Muscle of arm (tissue), 12 donors: Measurements from ENCODE around the gene GYG2. TPM values are rescaled to one million over a fixed set of nuclear protein-coding genes. Genes with fewer than 3 reads are reported as not detected.
"Not testable (repeated sequence)": the region's sequence is repeated elsewhere in the genome, so short reads cannot be mapped to it uniquely, and the experiment has no call there.

Source experiments
- DNase-seq: peaks from one replicate; pipeline ENCODE4 v3.0.0-alpha.2; 2013
- polyA plus RNA-seq, 12 donors: library from polyadenylated mRNA; unstranded; fragments of 120-200 nt; gene quantifications; one replicate each; pipeline ENCODE4 v1.2.1, GENCODE V29; 2013; ENCODE audit not compliant: insufficient read length in 12 of 12

Gene GYG2
- polyA plus RNA-seq, 12 donors: 1.2 to 4.9 (median 3.6) TPM; not detected in 1

DNA sequence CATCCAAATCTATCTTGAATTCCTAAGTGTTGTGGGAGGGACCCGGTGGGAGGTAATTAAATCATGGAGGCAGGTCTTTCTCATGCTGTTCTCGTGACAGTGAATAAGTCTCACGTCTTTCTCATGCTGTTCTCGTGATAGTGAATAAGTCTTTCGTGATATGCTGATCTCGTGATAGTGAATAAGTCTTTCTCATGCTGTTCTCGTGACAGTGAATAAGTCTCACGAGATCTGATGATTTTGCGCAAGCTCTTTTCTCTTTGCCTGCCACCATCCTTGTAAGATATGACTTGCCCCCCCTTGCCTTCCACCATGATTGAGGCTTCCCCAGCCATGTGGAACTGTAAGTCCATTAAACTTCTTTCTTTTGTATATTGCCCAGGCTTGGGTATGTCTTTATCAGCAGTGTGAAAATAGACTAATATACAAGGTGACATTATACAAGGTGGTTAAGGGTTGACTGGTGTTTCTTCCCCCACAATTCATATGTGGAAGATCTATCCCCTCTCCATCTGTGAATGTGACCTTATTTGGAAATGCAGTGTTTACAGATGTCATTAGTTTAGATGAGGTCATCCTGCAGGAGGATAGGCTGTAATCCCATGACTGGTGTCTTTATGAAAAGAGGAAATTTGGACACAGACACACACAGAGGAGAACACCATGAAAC lies 72.8 kb downstream of the GYG2 start:
- DNase-seq: no peak

DNA sequence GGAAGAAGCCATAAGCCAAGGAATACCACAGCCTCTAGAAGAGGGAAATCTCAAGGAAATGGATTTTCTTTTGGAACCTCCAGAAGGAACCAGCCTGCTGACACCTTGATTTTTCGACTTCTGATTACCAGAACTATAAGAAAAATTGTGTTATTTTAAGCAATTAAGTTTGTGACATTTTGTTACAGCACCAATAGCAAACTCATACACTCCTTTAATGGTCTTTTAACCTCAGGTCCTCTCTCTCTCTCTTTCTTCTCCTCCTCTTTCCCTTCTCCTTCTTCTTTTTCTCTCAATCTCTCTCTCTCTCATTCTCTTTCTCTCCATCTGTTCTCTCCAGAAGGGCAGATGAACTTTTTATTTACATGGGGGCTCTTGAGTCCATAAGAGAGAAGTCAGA lies 74.1 kb downstream of the GYG2 start:
- no peak for DNase-seq

DNA sequence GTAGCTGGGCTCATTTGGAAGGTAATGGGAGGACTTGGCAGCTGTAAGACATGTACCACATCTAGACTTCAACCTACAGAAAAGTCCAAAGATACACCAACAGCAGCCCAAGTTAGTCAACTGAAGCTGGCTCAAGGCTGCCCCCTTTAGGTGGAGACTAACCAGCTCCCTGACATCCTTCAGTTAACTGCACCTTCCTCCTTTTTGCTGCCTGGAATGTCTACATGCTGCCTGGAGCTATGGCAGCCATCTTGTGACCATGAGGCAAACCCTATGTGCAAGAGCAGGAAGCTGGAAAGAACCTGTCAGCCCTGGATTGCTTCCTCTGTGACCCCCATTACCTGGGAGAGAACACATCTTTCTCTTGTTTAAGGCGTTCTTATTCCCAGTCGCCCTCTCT lies 74.6 kb downstream of the GYG2 start:
- no peak for DNase-seq

DNA sequence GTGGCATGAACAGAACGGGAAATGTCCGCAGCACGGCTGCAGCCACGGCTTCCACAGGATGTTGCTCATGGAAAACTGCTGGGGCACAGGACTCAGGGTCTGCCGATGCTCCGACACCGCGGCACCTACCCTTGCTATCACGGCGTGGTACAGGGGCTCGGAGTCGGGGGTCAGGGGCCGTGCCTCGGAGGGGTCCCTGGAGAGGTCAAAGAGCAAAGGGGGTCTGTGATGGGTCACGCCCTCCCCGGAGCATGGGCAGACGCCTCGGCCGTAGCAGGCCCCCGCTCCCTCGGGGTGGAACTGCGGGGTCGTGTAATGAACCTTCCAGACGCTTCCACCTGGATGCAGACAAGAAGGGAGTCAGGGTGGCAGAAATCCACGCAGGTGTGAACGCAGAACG lies 78.6 kb downstream of the GYG2 start:
- DNase-seq: no peak

DNA sequence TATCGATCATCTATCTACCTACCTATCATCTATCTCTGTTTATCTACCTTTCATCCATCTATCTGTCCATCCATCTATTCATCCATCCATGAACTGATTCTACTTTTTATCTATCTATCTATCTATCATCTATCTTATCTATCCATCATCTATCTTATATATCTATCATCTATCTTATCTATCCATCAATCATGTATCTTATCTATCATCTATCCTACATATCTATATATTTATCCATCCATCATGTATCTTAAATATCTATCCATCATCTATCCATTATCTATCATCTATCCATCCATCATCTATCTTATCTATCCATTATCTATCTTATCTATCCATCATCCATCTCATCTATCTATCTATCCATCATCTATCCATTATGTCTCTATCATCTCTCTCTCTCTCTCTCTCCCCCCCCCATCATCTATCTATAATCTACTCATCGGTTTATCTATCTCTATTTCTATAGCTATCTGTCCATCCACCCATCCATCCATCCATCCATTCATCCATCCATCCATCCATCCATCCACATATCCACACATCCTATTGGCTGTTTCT lies 79.5 kb downstream of the GYG2 start:
- no peak for DNase-seq

DNA sequence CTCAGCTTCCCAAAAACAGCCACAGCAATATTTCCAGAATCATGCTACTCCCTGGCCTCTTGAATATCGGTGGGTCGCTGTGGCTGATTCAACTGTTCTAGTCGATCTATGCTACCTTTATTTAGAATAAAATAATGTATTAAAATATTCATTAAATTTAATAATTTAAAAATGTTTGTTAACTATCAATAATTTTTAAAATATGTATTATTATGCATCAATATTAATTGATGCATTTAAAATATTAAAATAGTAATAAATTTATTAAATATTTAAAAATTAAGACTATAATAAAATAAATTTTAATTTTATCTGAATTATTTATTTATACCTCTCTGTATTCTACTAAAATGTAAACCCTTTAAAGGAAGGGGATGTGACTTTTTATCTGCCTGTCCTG lies 81.4 kb downstream of the GYG2 start:
- no peak for DNase-seq

DNA sequence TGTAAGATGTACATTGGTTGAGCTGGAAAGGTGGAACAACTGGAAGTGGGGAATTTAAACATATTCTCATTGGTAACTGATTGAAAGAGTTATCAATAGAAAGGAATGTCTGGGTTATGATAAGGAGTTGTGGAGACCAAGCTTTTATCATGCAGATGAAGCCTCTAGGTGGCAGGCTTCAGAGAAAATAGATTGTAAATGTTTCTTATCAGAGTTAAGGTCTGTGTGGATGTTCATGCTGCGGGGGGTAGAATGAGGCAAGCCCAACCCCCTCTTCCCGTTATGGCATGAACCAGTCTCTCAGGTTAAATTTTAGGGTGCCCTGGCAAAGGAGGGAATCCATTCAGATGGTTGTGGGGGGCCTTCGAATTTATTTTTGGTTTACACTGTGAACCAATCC lies 84.4 kb downstream of the GYG2 start:
- no peak for DNase-seq

DNA sequence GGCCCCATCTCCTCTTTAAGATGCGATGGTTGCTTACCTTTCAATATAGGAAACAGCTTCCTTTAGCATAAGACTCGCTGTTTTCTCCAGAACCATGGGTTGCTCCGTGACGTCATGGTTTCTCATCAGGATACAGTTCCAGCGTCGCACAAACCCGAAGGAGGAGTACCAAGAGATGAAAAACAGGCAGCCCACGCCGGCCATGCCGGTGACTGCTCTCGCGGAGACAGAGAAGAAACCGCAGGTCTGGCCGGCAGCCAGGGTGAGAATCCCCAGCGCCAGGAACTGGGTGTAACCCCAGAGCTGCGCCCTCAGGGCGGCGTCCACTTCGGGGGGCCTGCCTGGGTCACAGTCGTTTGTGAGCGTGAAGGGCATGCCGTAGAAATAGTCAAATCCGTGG lies 89.0 kb downstream of the GYG2 start:
- no peak for DNase-seq

DNA sequence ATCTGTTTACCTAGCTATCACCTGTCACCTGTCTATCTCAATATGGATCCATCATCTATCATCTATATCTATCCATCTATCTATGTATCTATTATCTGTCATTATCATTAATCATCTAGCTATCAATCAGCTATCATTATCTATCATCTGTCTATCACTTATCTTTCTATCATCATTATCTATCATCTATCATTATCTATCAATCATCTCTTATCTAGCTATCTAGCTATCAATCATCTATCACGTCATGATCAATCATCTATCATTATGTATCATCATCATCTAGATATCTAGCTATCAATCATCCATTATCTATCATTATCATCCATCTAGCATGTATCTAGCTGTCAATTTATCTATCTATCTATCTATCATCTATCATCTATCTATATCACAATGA lies 92.5 kb downstream of the GYG2 start:
- DNase-seq: no peak

DNA sequence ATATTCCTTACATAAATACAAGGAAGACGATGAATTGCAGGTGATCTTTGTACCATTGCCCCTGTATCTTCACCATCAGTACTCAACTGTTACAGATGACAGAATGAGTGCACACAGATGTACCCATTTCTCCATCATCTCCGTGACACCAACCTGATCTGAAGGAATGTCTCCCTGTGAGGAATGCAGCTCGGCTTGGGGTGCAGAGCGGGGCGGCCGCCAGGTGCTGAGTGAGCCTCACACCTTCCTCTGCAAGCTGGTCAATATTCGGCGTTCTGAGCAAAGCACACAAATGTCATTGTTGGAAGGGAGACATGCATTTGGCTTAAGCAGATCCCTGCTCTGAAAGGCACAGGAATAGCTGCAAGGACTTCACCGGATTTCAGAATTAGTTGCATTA lies 93.0 kb downstream of the GYG2 start:
- no peak for DNase-seq

DNA sequence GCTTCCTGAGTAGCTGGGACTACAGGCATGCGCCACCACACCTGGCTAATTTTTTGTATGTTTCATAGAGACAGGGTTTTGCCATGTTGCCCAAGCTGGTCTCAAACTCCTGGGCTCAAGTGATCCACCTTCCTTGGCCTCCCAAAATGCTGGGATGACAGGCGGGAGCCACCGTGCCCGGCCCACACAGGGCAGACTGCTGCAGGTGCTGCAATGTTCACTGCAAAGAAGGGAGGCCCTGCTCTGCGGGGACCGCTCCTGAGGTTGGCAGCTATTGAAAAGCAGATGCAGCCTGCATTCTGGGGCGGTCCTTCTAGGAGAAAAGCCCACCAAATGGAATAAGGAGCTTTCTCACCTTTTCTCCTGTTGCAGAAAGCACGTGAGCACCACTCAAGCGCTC lies 95.4 kb downstream of the GYG2 start:
- DNase-seq: no peak

DNA sequence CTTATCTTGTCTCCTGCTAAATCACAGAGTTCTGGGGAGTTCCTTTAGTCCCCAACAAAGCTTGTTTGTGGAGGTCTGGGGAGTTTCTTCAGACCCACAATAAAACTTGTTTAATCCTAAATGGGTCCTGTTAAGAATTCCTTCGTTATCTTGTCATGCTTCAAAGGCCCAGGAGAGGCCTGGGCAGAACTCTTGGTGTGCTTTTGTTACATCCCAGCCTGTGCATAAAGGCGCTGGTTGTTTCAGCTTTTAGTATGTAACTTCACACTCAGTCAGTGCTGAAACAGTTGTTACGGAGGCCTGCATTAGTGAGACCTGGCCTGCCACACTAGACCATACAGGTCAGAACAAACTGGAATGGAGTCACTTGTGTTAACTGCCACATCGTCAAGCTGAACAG lies 97.5 kb downstream of the GYG2 start:
- not testable (repeated sequence) for DNase-seq

DNA sequence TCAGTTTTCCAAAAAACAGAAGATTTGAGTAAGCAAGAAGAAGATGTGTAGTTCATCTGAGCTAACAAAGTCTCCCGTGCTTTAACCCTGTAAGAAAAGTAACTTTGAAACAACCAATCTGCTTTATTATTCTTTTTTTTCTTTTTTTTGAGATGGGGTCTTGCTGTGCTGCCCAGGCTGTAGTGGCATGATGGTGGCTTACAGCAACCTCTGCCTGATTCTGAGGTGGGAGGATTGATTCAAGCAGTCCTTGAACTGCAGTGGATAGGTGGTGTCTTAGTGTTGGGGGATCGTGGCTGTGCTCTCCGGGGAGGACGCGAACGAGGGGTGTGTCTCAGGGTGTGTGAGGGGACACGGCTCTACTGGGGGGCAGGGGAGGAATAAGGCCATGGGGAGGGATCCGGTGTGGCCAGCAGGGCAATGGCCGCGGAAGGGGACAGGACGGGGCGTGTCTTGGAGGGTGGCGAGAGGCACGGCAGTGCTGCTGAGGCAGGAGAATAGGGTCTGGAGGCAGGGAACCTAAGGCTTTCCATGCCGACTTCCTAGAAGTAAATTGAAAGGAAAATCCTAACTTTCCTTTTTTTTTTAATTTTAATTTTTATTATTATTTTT lies 98.0 kb downstream of the GYG2 start:
- DNase-seq: no peak

DNA sequence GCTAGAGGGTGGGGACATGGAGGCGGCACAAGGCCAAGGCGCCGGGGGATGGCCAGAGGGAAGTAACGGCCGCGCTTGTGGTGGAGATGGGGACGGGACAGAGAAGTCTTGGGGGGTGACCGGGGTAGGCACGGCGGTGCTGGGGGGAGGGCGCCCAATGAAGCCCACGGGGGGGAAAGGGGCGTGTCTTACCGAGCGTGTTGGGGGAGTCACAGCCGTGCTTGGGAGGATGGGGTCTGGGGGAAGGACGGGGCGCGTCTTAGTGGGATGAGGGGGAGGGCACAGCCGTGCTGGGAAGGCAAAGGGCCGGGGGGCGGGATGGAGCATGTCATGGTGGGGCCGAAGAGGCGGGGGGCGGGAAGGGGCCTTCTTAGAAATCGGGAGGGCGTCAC lies 99.5 kb downstream of the GYG2 start:
- peak; percentile 56 for DNase-seq

DNA sequence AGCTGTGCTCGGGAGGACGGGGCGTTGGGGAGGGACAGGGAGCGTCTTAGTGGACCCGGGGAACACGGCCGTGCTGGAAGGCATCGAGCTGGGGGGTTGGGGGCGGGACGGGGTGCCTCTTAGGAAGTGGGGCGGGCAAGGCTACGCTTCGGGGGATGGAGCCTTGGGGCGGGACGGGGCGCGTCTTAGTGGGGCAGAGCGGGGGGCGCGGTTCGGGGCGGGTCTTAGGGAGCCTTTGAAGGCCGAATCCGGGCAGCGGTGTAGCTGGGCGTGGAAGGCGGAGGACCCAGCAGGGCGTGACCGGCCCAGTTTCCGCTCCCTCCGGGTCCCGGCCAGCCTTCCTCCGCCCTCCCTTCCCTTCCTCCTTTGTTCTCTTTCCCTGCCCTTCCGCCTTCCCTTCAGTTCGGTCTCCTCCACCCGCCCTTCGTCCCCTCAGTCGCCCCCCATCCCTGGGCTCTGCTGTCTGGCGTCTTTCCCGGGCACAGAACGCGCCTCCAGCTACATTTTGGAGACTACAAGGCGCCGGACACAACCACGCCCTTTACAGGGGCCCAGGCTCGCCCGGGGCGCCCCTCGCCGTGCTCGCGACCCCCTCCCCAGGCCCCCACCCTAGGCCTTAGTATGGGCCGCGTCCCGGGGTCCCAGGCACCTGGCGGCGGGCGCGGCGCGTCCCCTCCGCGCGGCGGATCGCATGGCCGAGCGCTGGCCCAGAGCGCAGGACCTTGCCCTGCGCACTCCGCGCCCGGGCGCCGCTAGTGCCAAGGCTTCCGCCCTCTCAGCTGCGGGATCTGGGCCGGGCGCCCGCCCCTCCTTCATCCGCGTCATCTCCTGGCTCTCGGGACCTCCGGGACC lies 100.1 kb downstream of the GYG2 start, which contains the start of gene ARSD:
TSS of gene ARSD (minus strand) at position 757 of the 852 bp plus-strand sequence. CDS start at position 693, 64 bp downstream.
- peak; percentile 81 for DNase-seq

DNA sequence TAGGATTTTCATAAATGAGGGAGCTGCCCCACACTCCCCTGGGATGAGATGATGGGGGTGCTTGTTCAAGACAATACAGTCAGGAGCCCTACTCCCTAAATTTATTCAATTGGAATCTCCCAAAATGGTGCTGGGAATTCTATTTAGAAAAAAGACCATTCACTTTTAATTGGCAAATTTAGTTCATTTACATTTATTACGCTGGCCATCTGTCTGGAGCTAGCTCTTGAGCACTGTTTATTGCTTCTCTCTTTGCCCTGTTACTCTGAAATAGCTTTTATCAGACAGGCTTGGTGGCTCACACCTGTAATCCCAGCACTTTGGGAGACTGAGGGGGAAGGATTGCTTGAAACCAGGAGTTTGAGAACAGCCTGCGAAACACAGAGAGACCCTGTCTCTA lies 102.4 kb downstream of the GYG2 start:
- no peak for DNase-seq

DNA sequence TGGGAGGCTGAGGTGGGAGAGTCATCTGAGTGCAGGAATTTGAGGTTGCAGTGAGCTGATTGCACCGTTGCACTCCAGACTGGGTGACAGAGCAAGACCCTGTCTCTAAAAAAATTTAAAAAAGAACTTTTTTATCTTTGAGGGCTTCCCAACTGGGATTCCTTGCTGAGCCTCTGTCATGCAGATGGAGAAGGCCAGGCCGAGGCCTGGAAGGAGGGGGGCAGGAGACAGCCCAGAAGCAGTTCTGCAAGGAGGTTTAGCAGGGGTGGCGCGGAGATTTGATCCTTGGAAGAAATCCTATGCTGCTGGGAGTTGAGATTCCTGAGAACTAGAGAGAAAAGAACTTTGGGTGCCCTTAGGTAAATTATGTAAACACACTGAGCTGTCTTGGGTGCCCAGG lies 102.9 kb downstream of the GYG2 start:
- no peak for DNase-seq

Other genes with a start within 250 kb of the GYG2 start
- gene CD99, start 137.6 kb upstream of the GYG2 start, polyA plus RNA-seq: 100 to 1,000 TPM in 11 of 12 donors, not detected in 1; 151 to 487 (median 265) TPM
- 1 to 10 TPM in 8 of 12 donors, under 1 TPM in 2, not detected in 2; 0.20 to 4.6 (median 1.6) TPM for gene XG, start 76.9 kb upstream of the GYG2 start, polyA plus RNA-seq
- 10 to 100 TPM in 3 of 12 donors, 1 to 10 TPM in 8, not detected in 1; 8.0 to 15.5 (median 9.3) TPM for gene ARSD, start 100.4 kb downstream of the GYG2 start, polyA plus RNA-seq
- under 1 TPM in 1 of 12 donors, not detected in 11; 0.11 TPM for gene ARSH, start 177.6 kb downstream of the GYG2 start, polyA plus RNA-seq
- 1 to 10 TPM in 3 of 12 donors, under 1 TPM in 1, not detected in 8; 0.08 to 5.8 (median 1.4) TPM for gene ARSF, start 212.5 kb downstream of the GYG2 start, polyA plus RNA-seq